D341Med (cell line): ENCODE data around the gene EHMT1.

Source experiments
- DNase-seq: peaks from one replicate; pipeline ENCODE4 v3.0.0; 2012; ENCODE audit warnings: low spot score

Gene EHMT1

GRCh38 chr9:137618105-137619067 lies at the start of gene EHMT1:
EHMT1 (plus strand) TSS chr9:137619005; CDS start chr9:137619029, 24 bp downstream.
- DNase-seq, result peak; percentile 100

- no peak for DNase-seq
Measured at GRCh38 chr9:137569609-137570203, 49.1 kb upstream of the EHMT1 start.

GRCh38 chr9:137570566-137570965 lies 48.2 kb upstream of the EHMT1 start:
- no peak for DNase-seq

GRCh38 chr9:137574192-137574591 lies 44.6 kb upstream of the EHMT1 start:
- no peak for DNase-seq

GRCh38 chr9:137575364-137575715 lies 43.5 kb upstream of the EHMT1 start:
- no peak for DNase-seq

GRCh38 chr9:137575716-137576411 lies 42.9 kb upstream of the EHMT1 start:
- DNase-seq, result no peak

GRCh38 chr9:137578518-137579258 lies 40.1 kb upstream of the EHMT1 start, which contains the start of gene DPH7:
DPH7 (minus strand) TSS chr9:137578925; CDS start chr9:137578777, 148 bp downstream.
- DNase-seq, result peak; percentile 98

- no peak for DNase-seq
Measured at GRCh38 chr9:137579259-137579604, 39.6 kb upstream of the EHMT1 start.

GRCh38 chr9:137580209-137580953 lies 38.4 kb upstream of the EHMT1 start:
- DNase-seq, result no peak

- DNase-seq, result no peak
Measured at GRCh38 chr9:137580954-137581322, 37.9 kb upstream of the EHMT1 start.

- DNase-seq, result no peak
Measured at GRCh38 chr9:137581361-137582285, 37.2 kb upstream of the EHMT1 start.

GRCh38 chr9:137582286-137582860 lies 36.4 kb upstream of the EHMT1 start:
- peak; percentile 68 for DNase-seq

- DNase-seq, result no peak
Measured at GRCh38 chr9:137583347-137583746, 35.5 kb upstream of the EHMT1 start.

- DNase-seq, result no peak
Measured at GRCh38 chr9:137583957-137584356, 34.8 kb upstream of the EHMT1 start.

GRCh38 chr9:137586854-137587253 lies 32.0 kb upstream of the EHMT1 start:
- no peak for DNase-seq

- DNase-seq, result no peak
Measured at GRCh38 chr9:137588311-137588710, 30.5 kb upstream of the EHMT1 start.

- DNase-seq, result no peak
Measured at GRCh38 chr9:137588891-137589290, 29.9 kb upstream of the EHMT1 start.

GRCh38 chr9:137589441-137590122 lies 29.2 kb upstream of the EHMT1 start:
- peak; percentile 58 for DNase-seq

GRCh38 chr9:137590123-137590468 lies 28.7 kb upstream of the EHMT1 start:
- no peak for DNase-seq
